ENCODE measurements around the gene VIT.

The VIT gene

DNA sequence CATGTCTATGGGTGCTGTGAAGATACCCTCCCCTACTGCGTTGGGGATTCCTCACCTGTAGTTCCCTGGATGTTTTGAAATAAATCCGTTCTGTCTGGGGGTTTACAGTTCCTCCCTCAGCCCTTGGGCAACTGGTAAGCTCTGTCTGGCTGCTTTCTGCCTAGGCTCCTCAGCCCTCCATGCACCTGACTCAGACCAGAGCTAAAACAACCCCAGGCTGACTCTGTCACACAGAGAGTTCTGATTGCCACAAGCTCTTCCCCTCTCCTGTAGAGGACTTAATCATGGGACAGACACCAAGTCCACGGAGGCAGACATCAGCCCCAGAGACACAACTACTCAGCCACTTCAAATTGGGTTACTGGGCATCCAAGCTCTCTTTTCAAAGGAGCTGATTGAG lies 6.3 kb downstream of the VIT start:
- TF ChIP-seq GABPA (IDR thresholded peaks at IDR 0.05; ENCODE audit: low read depth) (no peak), SPI1 (IDR thresholded peaks at IDR 0.05; ENCODE audit: borderline replicate concordance, low read depth) (no peak; the same call in 1 of the 2 replicates), POLR2AphosphoS5 (IDR thresholded peaks at IDR 0.05; ENCODE audit: low read depth) (no peak)
- TF ChIP-seq, protein P1, sequence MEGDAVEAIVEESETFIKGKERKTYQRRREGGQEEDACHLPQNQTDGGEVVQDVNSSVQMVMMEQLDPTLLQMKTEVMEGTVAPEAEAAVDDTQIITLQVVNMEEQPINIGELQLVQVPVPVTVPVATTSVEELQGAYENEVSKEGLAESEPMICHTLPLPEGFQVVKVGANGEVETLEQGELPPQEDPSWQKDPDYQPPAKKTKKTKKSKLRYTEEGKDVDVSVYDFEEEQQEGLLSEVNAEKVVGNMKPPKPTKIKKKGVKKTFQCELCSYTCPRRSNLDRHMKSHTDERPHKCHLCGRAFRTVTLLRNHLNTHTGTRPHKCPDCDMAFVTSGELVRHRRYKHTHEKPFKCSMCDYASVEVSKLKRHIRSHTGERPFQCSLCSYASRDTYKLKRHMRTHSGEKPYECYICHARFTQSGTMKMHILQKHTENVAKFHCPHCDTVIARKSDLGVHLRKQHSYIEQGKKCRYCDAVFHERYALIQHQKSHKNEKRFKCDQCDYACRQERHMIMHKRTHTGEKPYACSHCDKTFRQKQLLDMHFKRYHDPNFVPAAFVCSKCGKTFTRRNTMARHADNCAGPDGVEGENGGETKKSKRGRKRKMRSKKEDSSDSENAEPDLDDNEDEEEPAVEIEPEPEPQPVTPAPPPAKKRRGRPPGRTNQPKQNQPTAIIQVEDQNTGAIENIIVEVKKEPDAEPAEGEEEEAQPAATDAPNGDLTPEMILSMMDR (IDR thresholded peaks at IDR 0.05; ENCODE audit: insufficient read depth, low read length) = no peak
- TF ChIP-seq, protein P2, sequence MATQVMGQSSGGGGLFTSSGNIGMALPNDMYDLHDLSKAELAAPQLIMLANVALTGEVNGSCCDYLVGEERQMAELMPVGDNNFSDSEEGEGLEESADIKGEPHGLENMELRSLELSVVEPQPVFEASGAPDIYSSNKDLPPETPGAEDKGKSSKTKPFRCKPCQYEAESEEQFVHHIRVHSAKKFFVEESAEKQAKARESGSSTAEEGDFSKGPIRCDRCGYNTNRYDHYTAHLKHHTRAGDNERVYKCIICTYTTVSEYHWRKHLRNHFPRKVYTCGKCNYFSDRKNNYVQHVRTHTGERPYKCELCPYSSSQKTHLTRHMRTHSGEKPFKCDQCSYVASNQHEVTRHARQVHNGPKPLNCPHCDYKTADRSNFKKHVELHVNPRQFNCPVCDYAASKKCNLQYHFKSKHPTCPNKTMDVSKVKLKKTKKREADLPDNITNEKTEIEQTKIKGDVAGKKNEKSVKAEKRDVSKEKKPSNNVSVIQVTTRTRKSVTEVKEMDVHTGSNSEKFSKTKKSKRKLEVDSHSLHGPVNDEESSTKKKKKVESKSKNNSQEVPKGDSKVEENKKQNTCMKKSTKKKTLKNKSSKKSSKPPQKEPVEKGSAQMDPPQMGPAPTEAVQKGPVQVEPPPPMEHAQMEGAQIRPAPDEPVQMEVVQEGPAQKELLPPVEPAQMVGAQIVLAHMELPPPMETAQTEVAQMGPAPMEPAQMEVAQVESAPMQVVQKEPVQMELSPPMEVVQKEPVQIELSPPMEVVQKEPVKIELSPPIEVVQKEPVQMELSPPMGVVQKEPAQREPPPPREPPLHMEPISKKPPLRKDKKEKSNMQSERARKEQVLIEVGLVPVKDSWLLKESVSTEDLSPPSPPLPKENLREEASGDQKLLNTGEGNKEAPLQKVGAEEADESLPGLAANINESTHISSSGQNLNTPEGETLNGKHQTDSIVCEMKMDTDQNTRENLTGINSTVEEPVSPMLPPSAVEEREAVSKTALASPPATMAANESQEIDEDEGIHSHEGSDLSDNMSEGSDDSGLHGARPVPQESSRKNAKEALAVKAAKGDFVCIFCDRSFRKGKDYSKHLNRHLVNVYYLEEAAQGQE (IDR thresholded peaks at IDR 0.05; ENCODE audit: insufficient replicate concordance, low read depth) = no peak
- DNase-seq (ENCODE audit: low read depth in 1 of 2, low spot score in 1 of 2) = peak in 1 of 2 experiments; percentile 46
- H3K27ac ChIP-seq (replicated peaks) = peak overlapping the region; percentile 42
- H3K27me3 ChIP-seq (ENCODE audit: insufficient read depth, poor library complexity, severe bottlenecking) = no peaks in the 10 kb centered on the region
- no peak overlapping the region for H3K4me3 ChIP-seq (replicated peaks; ENCODE audit: insufficient read depth, low read length)

DNA sequence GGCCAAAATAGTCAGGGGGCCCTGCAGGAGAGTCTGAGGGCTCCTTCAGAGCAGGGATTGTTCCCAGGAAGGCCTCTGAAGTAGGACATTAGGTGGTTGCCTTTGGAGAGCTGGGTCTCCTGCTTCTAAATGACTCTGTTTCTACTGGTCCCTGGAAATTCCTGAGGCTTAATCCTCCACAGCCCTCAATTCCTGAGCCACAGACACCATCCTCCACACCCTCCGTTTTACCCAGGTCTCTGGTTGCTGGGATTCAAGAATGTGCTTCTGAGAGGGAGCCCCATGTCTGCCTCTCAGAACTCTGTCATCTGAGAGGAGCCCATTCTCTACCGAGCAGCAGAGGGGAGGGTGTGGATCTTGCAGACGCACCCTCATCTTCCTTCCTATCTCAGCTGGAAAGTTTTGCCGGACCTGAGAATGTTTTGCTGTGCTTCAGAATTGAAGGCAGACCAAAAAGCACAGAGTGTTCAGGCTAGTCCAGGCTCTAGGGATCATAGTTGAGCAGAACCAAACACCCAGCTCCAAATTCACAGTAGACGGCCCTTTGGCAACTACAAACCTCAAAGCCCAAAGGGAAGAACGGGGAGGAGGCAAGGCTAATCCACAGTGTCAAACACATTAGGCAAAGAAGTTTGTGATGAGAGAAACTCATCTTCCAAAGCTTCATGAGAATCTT lies 8.1 kb downstream of the VIT start:
- no peak for DNase-seq (ENCODE audit: low read depth in 1 of 2, low spot score in 1 of 2)
- Histone ChIP-seq H3K27me3 (ENCODE audit: insufficient read depth, poor library complexity, severe bottlenecking) (no peaks in the 10 kb centered on the region), H3K4me3 (replicated peaks; ENCODE audit: insufficient read depth, low read length) (no peak overlapping the region), H3K27ac (replicated peaks) (peak overlapping the region; percentile 17)
- no peak for TF ChIP-seq GABPA (IDR thresholded peaks at IDR 0.05; ENCODE audit: low read depth)
- TF ChIP-seq, protein P1 (IDR thresholded peaks at IDR 0.05; ENCODE audit: insufficient read depth, low read length) = no peak
- TF ChIP-seq POLR2AphosphoS5 (IDR thresholded peaks at IDR 0.05; ENCODE audit: low read depth) = no peak
- TF ChIP-seq, protein P2 (IDR thresholded peaks at IDR 0.05; ENCODE audit: insufficient replicate concordance, low read depth) = no peak
- no peak for TF ChIP-seq SPI1 (IDR thresholded peaks at IDR 0.05; ENCODE audit: borderline replicate concordance, low read depth)

DNA sequence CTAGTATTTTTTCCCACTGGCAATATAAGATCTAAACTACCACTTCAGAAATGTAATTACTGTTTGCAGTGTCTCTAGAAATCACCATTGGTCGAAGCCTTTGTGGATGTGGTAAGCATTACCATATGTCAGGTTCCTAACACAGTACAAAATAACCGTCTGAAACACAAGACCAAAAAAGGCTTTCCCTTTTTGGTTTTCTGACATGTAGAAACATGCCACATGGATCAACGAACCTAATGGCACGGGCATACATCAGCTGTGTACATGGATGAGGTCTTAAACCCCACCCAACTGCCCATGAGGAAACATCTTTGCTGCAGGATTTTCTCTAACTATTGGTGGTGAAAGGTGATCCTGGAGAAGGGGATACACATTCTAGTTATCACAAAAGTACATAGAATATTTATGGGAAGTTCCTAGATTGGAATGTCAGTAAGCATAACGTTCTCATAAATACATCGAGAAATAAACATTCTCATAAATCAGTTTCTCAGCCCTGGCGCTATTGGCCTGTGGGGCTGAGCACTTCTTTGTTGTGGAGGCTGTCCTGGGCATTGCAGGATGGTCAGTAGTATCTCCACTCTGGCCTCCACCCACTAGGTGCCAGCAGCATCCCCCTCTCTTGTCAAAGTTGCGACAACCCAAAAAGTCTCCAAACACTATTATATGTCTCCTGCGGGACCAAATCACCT lies 9.0 kb downstream of the VIT start:
- Histone ChIP-seq H3K27ac (replicated peaks) (peak overlapping the region; percentile 17), H3K4me3 (replicated peaks; ENCODE audit: insufficient read depth, low read length) (no peak overlapping the region), H3K27me3 (ENCODE audit: insufficient read depth, poor library complexity, severe bottlenecking) (no peaks in the 10 kb centered on the region)
- TF ChIP-seq GABPA (IDR thresholded peaks at IDR 0.05; ENCODE audit: low read depth) (no peak), POLR2AphosphoS5 (IDR thresholded peaks at IDR 0.05; ENCODE audit: low read depth) (no peak), SPI1 (IDR thresholded peaks at IDR 0.05; ENCODE audit: borderline replicate concordance, low read depth) (no peak)
- TF ChIP-seq, protein P2 (IDR thresholded peaks at IDR 0.05; ENCODE audit: insufficient replicate concordance, low read depth) = no peak
- TF ChIP-seq, protein P1 (IDR thresholded peaks at IDR 0.05; ENCODE audit: insufficient read depth, low read length) = no peak
- no peak for DNase-seq (ENCODE audit: low read depth in 1 of 2, low spot score in 1 of 2)

Data from HL-60 (cell line).